Liver (tissue), 9 donors: Measurements from ENCODE around the gene CDH23. TPM values are rescaled to one million over a fixed set of nuclear protein-coding genes. Genes with fewer than 3 reads are reported as not detected.

Source experiments
- DNase-seq: peaks from one replicate; pipeline ENCODE4 v3.0.0-alpha.2; 2017; ENCODE audit warnings: low spot score
- H3K27ac ChIP-seq, 2 donors: one replicate each; pipeline ENCODE4 v1.7.0; 2013; ENCODE audit warnings: inconsistent platforms in 2 of 2, low read length in 2 of 2, control low read depth in 1 of 2, low read depth in 1 of 2, mild to moderate bottlenecking in 1 of 2
- H3K27me3 ChIP-seq, 4 donors: one replicate each; pipeline versions ENCODE4 v1.6.1 to v1.7.0; 2013; ENCODE audit warnings: low read length in 3 of 4, inconsistent platforms in 1 of 4, mild to moderate bottlenecking in 1 of 4, moderate library complexity in 1 of 4; ENCODE audit not compliant: control insufficient read depth in 4 of 4, insufficient read depth in 4 of 4
- H3K36me3 ChIP-seq, 4 donors: one replicate each; pipeline versions ENCODE4 v1.6.1 to v1.7.0; 2013; ENCODE audit warnings: low read length in 3 of 4, mild to moderate bottlenecking in 3 of 4, low read depth in 1 of 4, moderate library complexity in 1 of 4; ENCODE audit not compliant: control insufficient read depth in 4 of 4, insufficient read depth in 3 of 4
- H3K4me1 ChIP-seq, 4 donors: one replicate each; pipeline versions ENCODE4 v1.6.1 to v1.7.0; 2013; ENCODE audit warnings: low read length in 3 of 4, mild to moderate bottlenecking in 3 of 4, moderate library complexity in 1 of 4; ENCODE audit not compliant: control insufficient read depth in 4 of 4, insufficient read depth in 4 of 4
- H3K4me3 ChIP-seq, 3 donors: one replicate each; pipeline versions ENCODE4 v1.6.1 to v1.7.0; 2013; ENCODE audit warnings: low read length in 3 of 3, control low read depth in 1 of 3, low read depth in 1 of 3, mild to moderate bottlenecking in 1 of 3
- H3K9ac ChIP-seq, 2 donors: one replicate each; pipeline ENCODE4 v1.7.0; 2013; ENCODE audit warnings: low read length in 2 of 2, mild to moderate bottlenecking in 2 of 2, moderate library complexity in 2 of 2, control low read depth in 1 of 2, low read depth in 1 of 2
- H3K9me3 ChIP-seq, 4 donors: one replicate each; pipeline versions ENCODE4 v1.6.1 to v1.7.0; 2013; ENCODE audit warnings: low read length in 3 of 4; ENCODE audit not compliant: control insufficient read depth in 4 of 4
- ATF3 ChIP-seq: IDR thresholded peaks from 2 replicates; pipeline ENCODE4 v1.6.1; 2016; ENCODE audit warnings: antibody characterized with exemption
- FOXA2 ChIP-seq: IDR thresholded peaks from 2 replicates; pipeline ENCODE4 v1.6.1; 2016; ENCODE audit warnings: antibody characterized with exemption
- HNF4A ChIP-seq, 2 donors: conservative IDR thresholded peaks; 2 replicates each; pipeline ENCODE4 v1.6.1; 2016; ENCODE audit warnings: antibody characterized with exemption in 2 of 2, mild to moderate bottlenecking in 2 of 2
- HNF4G ChIP-seq: IDR thresholded peaks from 2 replicates; pipeline ENCODE4 v1.6.1; 2016; ENCODE audit warnings: antibody characterized with exemption
- JUND ChIP-seq, 2 donors: IDR thresholded peaks; 2 replicates each; pipeline ENCODE4 v1.6.1; 2016; ENCODE audit warnings: antibody characterized with exemption in 2 of 2
- MAX ChIP-seq: IDR thresholded peaks from 2 replicates; pipeline ENCODE4 v1.6.1; 2016; ENCODE audit warnings: antibody characterized with exemption
- NR2F2 ChIP-seq: IDR thresholded peaks from 2 replicates; pipeline ENCODE4 v1.6.1; 2016; ENCODE audit warnings: antibody characterized with exemption
- RAD21 ChIP-seq, 2 donors: IDR thresholded peaks; 2 replicates each; pipeline ENCODE4 v1.6.1; 2016; ENCODE audit warnings: antibody characterized with exemption in 2 of 2, mild to moderate bottlenecking in 2 of 2
- REST ChIP-seq: IDR thresholded peaks from 2 replicates; pipeline ENCODE4 v1.6.1; 2016; ENCODE audit warnings: antibody characterized with exemption, mild to moderate bottlenecking
- RXRA ChIP-seq, 2 donors: IDR thresholded peaks; 2 replicates each; pipeline ENCODE4 v1.6.1; 2017 to 2018; ENCODE audit warnings: antibody characterized with exemption in 2 of 2, mild to moderate bottlenecking in 1 of 2
- SP1 ChIP-seq: IDR thresholded peaks from 2 replicates; pipeline ENCODE4 v1.6.1; 2018; ENCODE audit warnings: antibody characterized with exemption, mild to moderate bottlenecking
- TAF1 ChIP-seq: conservative IDR thresholded peaks from 2 replicates; pipeline ENCODE4 v1.6.1; 2016; ENCODE audit warnings: antibody characterized with exemption, mild to moderate bottlenecking
- YY1 ChIP-seq: IDR thresholded peaks from 2 replicates; pipeline ENCODE4 v1.6.1; 2016; ENCODE audit warnings: antibody characterized with exemption, mild to moderate bottlenecking
- ZBTB33 ChIP-seq: IDR thresholded peaks from 2 replicates; pipeline ENCODE4 v1.6.1; 2016; ENCODE audit warnings: antibody characterized with exemption
- WGBS: extraction: QIAGEN DNeasy Blood & Tissue Kit; methylation state at CpG from one replicate; pipeline ENCODE4 v1.1.7; 2013; 5-methylcytosine and 5-hydroxymethylcytosine counted together
- polyA plus RNA-seq, 2 donors: library from polyadenylated mRNA; stranded (reverse) in 1 of 2; unstranded in 1 of 2; fragments of 200-250 nt in 1 of 2; fragments of >200 nt in 1 of 2; fragmentation: Nextera tagmentation in 1 of 2; extraction: Ambion mirVana in 1 of 2; gene quantifications; one replicate each; pipeline versions ENCODE4 v1.2.1 to v1.2.3, GENCODE V29; 2013 to 2015
- total RNA-seq, 2 donors: library from RNA; depleted of rRNA; stranded (reverse); fragments of >200 nt; gene quantifications; one replicate each; pipeline ENCODE4 v1.2.3, GENCODE V29; 2014
- donor health status: healthy.
- donor health status: healthy.
- donor health status: healthy.
- donor health status: healthy.
- donor health status: healthy.

Gene CDH23
- total and polyA plus RNA-seq, 4 donors: 1.5 to 4.7 (median 3.4) TPM

- Histone ChIP-seq H3K27ac (no peak overlapping the region), H3K9ac (no peak overlapping the region), H3K9me3 (no peaks in the 10 kb centered on the region), H3K27me3 (no peaks in the 10 kb centered on the region), H3K4me1 (peaks cover 5 to 15% (median 10%) of the 10 kb centered on the region in 4 donors), H3K4me3 (no peak overlapping the region), H3K36me3 (no peaks in the 10 kb centered on the region)
- TF ChIP-seq TAF1: no peak
- no peak for TF ChIP-seq ATF3
- TF ChIP-seq RXRA (IDR thresholded peaks at IDR 0.05): no peak
- TF ChIP-seq HNF4G: no peak
- TF ChIP-seq NR2F2: no peak
- no peak for TF ChIP-seq RAD21 (IDR thresholded peaks at IDR 0.05)
- no peak for TF ChIP-seq FOXA2
- no peak for TF ChIP-seq HNF4A (conservative IDR thresholded peaks at IDR 0.05)
- no peak for TF ChIP-seq SP1
- TF ChIP-seq JUND (IDR thresholded peaks at IDR 0.05): no peak
- no peak for TF ChIP-seq MAX
- no peak for TF ChIP-seq REST
- no peak for TF ChIP-seq YY1
- DNase-seq: no peak
- WGBS: 91% methylated on average over 5 of the region's 5 CpGs
These were observed 218.2 kb downstream of the CDH23 start for GRCh38 chr10:71614946-71615345.

GRCh38 chr10:71615538-71616329, 219.0 kb downstream of the CDH23 start:
- TF ChIP-seq RXRA (IDR thresholded peaks at IDR 0.05): no peak
- no peak for TF ChIP-seq ZBTB33
- H3K9ac ChIP-seq: no peak overlapping the region
- DNase-seq: no peak
- H3K36me3 ChIP-seq: no peaks in the 10 kb centered on the region
- WGBS: 95% methylated on average over 24 of the region's 24 CpGs
- H3K9me3 ChIP-seq: no peaks in the 10 kb centered on the region
- no peaks in the 10 kb centered on the region for H3K27me3 ChIP-seq
- H3K4me3 ChIP-seq: no peak overlapping the region
- H3K4me1 ChIP-seq: peaks cover 7 to 20% (median 13%) of the 10 kb centered on the region in 4 donors
- no peak overlapping the region for H3K27ac ChIP-seq
